GM12878 (cell line): ENCODE results near the gene C16orf92. TPM values are rescaled to one million over a fixed set of nuclear protein-coding genes. Genes with fewer than 3 reads are reported as not detected.

Source experiments
- ATAC-seq: fragments of 200-7000 bp; cut with Tn5 transposase; 3 replicates; pipeline ENCODE4 v1.9.1; 2020; ENCODE audit warnings: mild to moderate bottlenecking, moderate library complexity
- BruUV-seq: library from RNA; stranded (reverse); fragments of 400-500 nt; replicated peaks from 2 replicates; lab custom pipeline; 2021; lab: Mats Ljungman, UMichigan
- CTCF ChIA-PET: fragments of 300-600 bp; sonication (Branson Sonifier 250); formaldehyde crosslinking; extraction: SDS; loops from one replicate; lab custom pipeline; 2021; ENCODE audit warnings: inconsistent platforms; lab: Yijun Ruan, JAX
- POLR2A ChIA-PET: fragments of 350-600 bp; formaldehyde crosslinking; extraction: SDS; loops from one replicate; lab custom pipeline; 2021; ENCODE audit warnings: inconsistent platforms; lab: Charles Lee
- RAD21 ChIA-PET: fragments of 300-600 bp; sonication (Branson Sonifier 250); formaldehyde crosslinking; loops from one replicate; lab custom pipeline; 2023; ENCODE audit warnings: antibody characterized with exemption; ENCODE audit not compliant: unreplicated experiment; lab: Charles Lee
- SMC1A ChIA-PET: fragments of 300-600 bp; sonication (Branson Sonifier 250); formaldehyde crosslinking; loops from one replicate; lab custom pipeline; 2023; ENCODE audit not compliant: unreplicated experiment, uncharacterized antibody; lab: Charles Lee
- DNase-seq: peaks from one replicate; pipeline ENCODE4 v3.0.0-alpha.2; 2011; ENCODE audit warnings: low read depth, low spot score
- FAIRE-seq: peaks from 3 replicates; lab custom pipeline; 2011; peaks lifted over from hg19 to GRCh38; lab: Jason Lieb, UNC
- H2AFZ ChIP-seq: 2 replicates; pipeline ENCODE4 v1.6.0; 2011; ENCODE audit warnings: low read depth, low read length, control low read depth; ENCODE audit not compliant: control insufficient read depth
- H3K27ac ChIP-seq: 2 replicates; pipeline ENCODE4 v1.5.1; 2011; ENCODE audit warnings: control low read depth; ENCODE audit not compliant: control insufficient read depth, insufficient read depth
- H3K27me3 ChIP-seq, 2 experiments: replicated peaks in 1 of 2; 2 replicates each; pipeline versions ENCODE4 v1.6.0 to v1.6.1; 2011; ENCODE audit warnings: low read length in 1 of 2; ENCODE audit not compliant: control insufficient read depth in 2 of 2, insufficient read depth in 2 of 2
- H3K36me3 ChIP-seq, 2 experiments: 2 replicates each; pipeline ENCODE4 v1.5.1; 2011; ENCODE audit warnings: low read length in 1 of 2; ENCODE audit not compliant: control insufficient read depth in 2 of 2, insufficient read depth in 2 of 2
- H3K4me1 ChIP-seq: 2 replicates; pipeline ENCODE4 v1.6.1; 2011; ENCODE audit warnings: mild to moderate bottlenecking, low read length, moderate library complexity, mixed read lengths; ENCODE audit not compliant: control insufficient read depth, insufficient read depth
- H3K4me2 ChIP-seq: 2 replicates; pipeline ENCODE4 v1.6.0; 2011; ENCODE audit warnings: control low read depth; ENCODE audit not compliant: control insufficient read depth, insufficient read depth
- H3K4me3 ChIP-seq: fragments of 200-600 bp; sonication (generic); 2 replicates; pipeline ENCODE4 v1.5.1; 2016
- H3K79me2 ChIP-seq: 2 replicates; pipeline ENCODE4 v1.6.0; 2011; ENCODE audit warnings: low read length; ENCODE audit not compliant: control insufficient read depth, insufficient read depth
- H3K9ac ChIP-seq: 2 replicates; pipeline ENCODE4 v1.8.0; 2011; ENCODE audit warnings: low read length, control low read depth, mixed read lengths; ENCODE audit not compliant: control insufficient read depth, insufficient read depth
- H3K9me3 ChIP-seq: replicated peaks from 3 replicates; pipeline ENCODE4 v1.5.1; 2011; ENCODE audit warnings: mild to moderate bottlenecking, low read length; ENCODE audit not compliant: control insufficient read depth, insufficient read depth
- H4K20me1 ChIP-seq: 2 replicates; pipeline ENCODE4 v1.6.0; 2011; ENCODE audit not compliant: control insufficient read depth, insufficient read depth
- CBX3 ChIP-seq: fragments of 200-600 bp; sonication (generic); IDR thresholded peaks from 2 replicates; pipeline ENCODE4 v1.6.1; 2016; ENCODE audit warnings: low read depth, borderline replicate concordance
- CREM ChIP-seq: IDR thresholded peaks from 2 replicates; pipeline ENCODE4 v1.6.1; 2014; ENCODE audit warnings: antibody characterized with exemption, low read depth
- FOXM1 ChIP-seq: IDR thresholded peaks from 2 replicates; pipeline ENCODE4 v1.6.1; 2012; ENCODE audit warnings: low read depth, mild to moderate bottlenecking, inconsistent platforms, low read length, moderate library complexity
- MTA3 ChIP-seq: IDR thresholded peaks from 2 replicates; pipeline ENCODE4 v1.6.1; 2012; ENCODE audit warnings: low read length, inconsistent platforms, borderline replicate concordance
- RUNX3 ChIP-seq: IDR thresholded peaks from 2 replicates; pipeline ENCODE4 v1.6.1; 2012; ENCODE audit warnings: low read length, inconsistent platforms
- SIN3A ChIP-seq: IDR thresholded peaks from 2 replicates; pipeline ENCODE4 v1.6.1; 2012; ENCODE audit warnings: low read depth, low read length, improper control_type of control experiment
- SIX5 ChIP-seq: IDR thresholded peaks from 2 replicates; pipeline ENCODE4 v1.6.1; 2011; ENCODE audit warnings: mild to moderate bottlenecking, low read depth, low read length, moderate library complexity; ENCODE audit not compliant: severe bottlenecking
- SUPT20H ChIP-seq: IDR thresholded peaks from 2 replicates; pipeline ENCODE4 v1.6.1; 2011; ENCODE audit warnings: low read depth, mild to moderate bottlenecking, low read length, moderate library complexity, borderline replicate concordance; ENCODE audit not compliant: control insufficient read depth
- SUZ12 ChIP-seq: fragments of 200-600 bp; sonication (generic); IDR thresholded peaks from one replicate; pipeline ENCODE4 v1.6.1; 2018; ENCODE audit warnings: antibody characterized with exemption, mild to moderate bottlenecking; ENCODE audit not compliant: unreplicated experiment
- TBL1XR1 ChIP-seq: IDR thresholded peaks from 2 replicates; pipeline ENCODE4 v1.6.1; 2012; ENCODE audit warnings: low read depth, low read length, improper control_type of control experiment
- TCF12 ChIP-seq: IDR thresholded peaks from 2 replicates; pipeline ENCODE4 v1.6.1; 2011; ENCODE audit warnings: low read depth, mild to moderate bottlenecking, low read length
- YY1 ChIP-seq: IDR thresholded peaks from 2 replicates; pipeline ENCODE4 v1.6.1; 2011; ENCODE audit warnings: low read depth, mild to moderate bottlenecking, low read length
- ZNF384 ChIP-seq: IDR thresholded peaks from 2 replicates; pipeline ENCODE4 v1.6.1; 2012; ENCODE audit warnings: low read depth, mild to moderate bottlenecking, low read length, improper control_type of control experiment, borderline replicate concordance
- WGBS: methylation state at CpG from one replicate; pipeline ENCODE4 v1.1.6; 2016; ENCODE audit warnings: low lambda C conversion rate; ENCODE audit not compliant: insufficient replicate concordance, insufficient coverage; ENCODE audit errors: missing lambda C conversion rate; 5-methylcytosine and 5-hydroxymethylcytosine counted together
- in situ Hi-C: fragments of 300-500 bp; cut with MboI; formaldehyde crosslinking; loops from 9 replicates; pipeline ENCODE4 v1.14.3; 2018; ENCODE audit warnings: mixed read lengths
- intact Hi-C: fragments of 100-400 bp; cut with micrococcal nuclease; formaldehyde crosslinking; loops from one replicate; pipeline ENCODE4 v1.14.2; 2022; ENCODE audit not compliant: unreplicated experiment
- polyA plus RNA-seq, 11 experiments: library from polyadenylated mRNA; depleted of rRNA in 4 of 11; unstranded in 6 of 11; stranded (reverse) in 5 of 11; fragments of >200 nt; fragmentation: Nextera tagmentation in 4 of 11; fragmentation: Illumina TruSeq in 1 of 11; extraction: Ambion mirVana in 4 of 11; extraction: Trizol in 1 of 11; gene quantifications; 1 replicate in 1 of 11; 2 replicates in 10 of 11; pipeline versions ENCODE4 v1.2.1 to v1.2.3, GENCODE V29; 2011 to 2016; ENCODE audit warnings: inconsistent platforms in 2 of 11, missing spikeins in 2 of 11, low read depth in 1 of 11
- total RNA-seq, 4 experiments: library from RNA; depleted of rRNA in 3 of 4; stranded (reverse); fragments of >200 nt in 3 of 4; fragmentation: Illumina TruSeq in 1 of 4; extraction: Trizol in 1 of 4; gene quantifications; 2 replicates each; pipeline versions ENCODE4 v1.2.1 to v1.2.3, GENCODE V29; 2013 to 2021
- TF ChIP-seq, protein P1 (sequence below): IDR thresholded peaks from 2 replicates; pipeline ENCODE4 v1.6.1; 2011; ENCODE audit warnings: borderline replicate concordance, low read depth, mild to moderate bottlenecking, moderate library complexity, low read length; ENCODE audit not compliant: insufficient read depth, poor library complexity, severe bottlenecking
- TF ChIP-seq, protein P2 (sequence below): fragments of 450-650 bp; IDR thresholded peaks from 2 replicates; pipeline ENCODE4 v1.6.1; 2017; ENCODE audit warnings: mild to moderate bottlenecking

C16orf92 gene
- total and polyA plus RNA-seq, 10 of the 15 experiments (the other 5 are each of a cell fraction or from before 2014, with no cell fraction given): not detected

DNA sequence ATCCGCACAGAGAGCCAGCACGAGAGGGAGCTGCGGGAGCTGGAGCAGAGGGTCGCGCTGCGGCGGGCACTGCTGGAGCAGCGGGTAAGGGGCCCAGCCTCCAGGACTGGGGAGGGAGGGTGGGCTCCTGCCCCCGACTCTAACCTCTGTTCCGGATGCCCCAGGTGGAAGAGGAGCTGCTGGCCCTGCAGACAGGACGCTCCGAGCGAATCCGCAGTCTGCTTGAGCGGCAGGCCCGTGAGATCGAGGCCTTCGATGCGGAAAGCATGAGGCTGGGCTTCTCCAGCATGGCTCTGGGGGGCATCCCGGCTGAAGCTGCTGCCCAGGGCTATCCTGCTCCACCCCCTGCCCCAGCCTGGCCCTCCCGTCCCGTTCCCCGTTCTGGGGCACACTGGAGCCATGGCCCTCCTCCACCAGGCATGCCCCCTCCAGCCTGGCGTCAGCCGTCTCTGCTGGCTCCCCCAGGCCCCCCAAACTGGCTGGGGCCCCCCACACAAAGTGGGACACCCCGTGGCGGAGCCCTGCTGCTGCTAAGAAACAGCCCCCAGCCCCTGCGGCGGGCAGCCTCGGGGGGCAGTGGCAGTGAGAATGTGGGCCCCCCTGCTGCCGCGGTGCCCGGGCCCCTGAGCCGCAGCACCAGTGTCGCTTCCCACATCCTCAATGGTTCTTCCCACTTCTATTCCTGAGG, 32.0 kb upstream of the C16orf92 start:
- ChIA-PET POLR2A (interaction anchor here (1.1 kb wide), 1 partner anchor 16 kb away, joined by 3 read pairs; no protein-coding TSS in a partner anchor), RAD21 (no interaction called here), SMC1A (no interaction called here), CTCF (no interaction called here)
- 97% methylated on average over 29 of the region's 35 CpGs for WGBS
- Histone ChIP-seq H3K9me3 (no peaks in the 10 kb centered on the region), H3K27me3 (no peaks in the 10 kb centered on the region), H3K36me3 (peaks cover 10 to 31% of the 10 kb centered on the region in 2 experiments; a peak in 3 of 4 replicates), H2AFZ (no peak overlapping the region), H3K4me2 (no peak overlapping the region), H4K20me1 (no peaks in the 10 kb centered on the region), H3K4me1 (peaks cover 6% of the 10 kb centered on the region; the same call in 1 of the 2 replicates), H3K79me2 (peaks cover 9% of the 10 kb centered on the region), H3K4me3 (no peak overlapping the region), H3K27ac (no peak overlapping the region), H3K9ac (no peak overlapping the region)
- TF ChIP-seq CREM (no peak), RUNX3 (no peak), SUPT20H (no peak)
- TF ChIP-seq, protein P1, sequence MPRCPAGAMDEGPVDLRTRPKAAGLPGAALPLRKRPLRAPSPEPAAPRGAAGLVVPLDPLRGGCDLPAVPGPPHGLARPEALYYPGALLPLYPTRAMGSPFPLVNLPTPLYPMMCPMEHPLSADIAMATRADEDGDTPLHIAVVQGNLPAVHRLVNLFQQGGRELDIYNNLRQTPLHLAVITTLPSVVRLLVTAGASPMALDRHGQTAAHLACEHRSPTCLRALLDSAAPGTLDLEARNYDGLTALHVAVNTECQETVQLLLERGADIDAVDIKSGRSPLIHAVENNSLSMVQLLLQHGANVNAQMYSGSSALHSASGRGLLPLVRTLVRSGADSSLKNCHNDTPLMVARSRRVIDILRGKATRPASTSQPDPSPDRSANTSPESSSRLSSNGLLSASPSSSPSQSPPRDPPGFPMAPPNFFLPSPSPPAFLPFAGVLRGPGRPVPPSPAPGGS: no peak
- ATAC-seq (no peak), FAIRE-seq (no peak), DNase-seq (no peak)
- in situ Hi-C loops (no loop called here), intact Hi-C loops (no loop called here)
- BruUV-seq: no TSS peak

DNA sequence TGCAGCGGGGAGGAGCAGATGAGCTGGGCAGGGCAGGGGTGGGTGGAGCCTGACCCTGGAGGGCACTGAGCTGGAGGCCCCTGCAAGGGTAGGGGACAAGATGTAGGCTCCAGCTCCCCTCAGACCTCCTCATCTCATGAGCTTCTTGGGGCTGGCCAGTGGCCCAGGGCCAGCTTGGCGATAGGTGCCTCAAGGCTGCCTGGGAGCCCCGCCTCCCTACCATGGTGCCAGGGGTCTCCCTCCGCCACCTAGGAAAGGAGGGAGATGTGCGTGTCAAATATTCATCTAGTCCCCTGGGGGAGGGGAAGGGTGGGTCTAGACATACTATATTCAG, 31.5 kb upstream of the C16orf92 start:
- Histone ChIP-seq H3K9me3 (no peaks in the 10 kb centered on the region), H3K4me1 (peaks cover 6% of the 10 kb centered on the region; the same call in 1 of the 2 replicates), H3K27me3 (no peaks in the 10 kb centered on the region), H3K79me2 (peaks cover 13% of the 10 kb centered on the region), H3K4me2 (no peak overlapping the region), H2AFZ (no peak overlapping the region), H4K20me1 (no peaks in the 10 kb centered on the region), H3K36me3 (peaks cover 7 to 29% of the 10 kb centered on the region in 2 experiments; a peak in 3 of 4 replicates), H3K4me3 (no peak overlapping the region), H3K9ac (no peak overlapping the region), H3K27ac (no peak overlapping the region)
- intact Hi-C loops (no loop called here), in situ Hi-C loops (no loop called here)
- no peak for FAIRE-seq
- no peak for ATAC-seq
- WGBS: 79% methylated on average over 5 of the region's 5 CpGs
- SMC1A ChIA-PET: no interaction called here
- CTCF ChIA-PET: interaction anchor here (1.7 kb wide), 1 partner anchor 16 kb away, joined by 4 read pairs; no protein-coding TSS in a partner anchor
- POLR2A ChIA-PET: interaction anchor here (1.1 kb wide), 1 partner anchor 16 kb away, joined by 3 read pairs; no protein-coding TSS in a partner anchor
- RAD21 ChIA-PET: no interaction called here
- DNase-seq: no peak
- BruUV-seq: no TSS peak
- TF ChIP-seq SIN3A (no peak), ZNF384 (no peak), FOXM1 (no peak), CBX3 (no peak), TCF12 (no peak), MTA3 (no peak), SIX5 (no peak), YY1 (no peak), SUZ12 (no peak), TBL1XR1 (no peak)
- TF ChIP-seq, protein P2, sequence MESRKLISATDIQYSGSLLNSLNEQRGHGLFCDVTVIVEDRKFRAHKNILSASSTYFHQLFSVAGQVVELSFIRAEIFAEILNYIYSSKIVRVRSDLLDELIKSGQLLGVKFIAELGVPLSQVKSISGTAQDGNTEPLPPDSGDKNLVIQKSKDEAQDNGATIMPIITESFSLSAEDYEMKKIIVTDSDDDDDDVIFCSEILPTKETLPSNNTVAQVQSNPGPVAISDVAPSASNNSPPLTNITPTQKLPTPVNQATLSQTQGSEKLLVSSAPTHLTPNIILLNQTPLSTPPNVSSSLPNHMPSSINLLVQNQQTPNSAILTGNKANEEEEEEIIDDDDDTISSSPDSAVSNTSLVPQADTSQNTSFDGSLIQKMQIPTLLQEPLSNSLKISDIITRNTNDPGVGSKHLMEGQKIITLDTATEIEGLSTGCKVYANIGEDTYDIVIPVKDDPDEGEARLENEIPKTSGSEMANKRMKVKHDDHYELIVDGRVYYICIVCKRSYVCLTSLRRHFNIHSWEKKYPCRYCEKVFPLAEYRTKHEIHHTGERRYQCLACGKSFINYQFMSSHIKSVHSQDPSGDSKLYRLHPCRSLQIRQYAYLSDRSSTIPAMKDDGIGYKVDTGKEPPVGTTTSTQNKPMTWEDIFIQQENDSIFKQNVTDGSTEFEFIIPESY: no peak
